Sigmoid colon (tissue), 7 donors: Measurements from ENCODE around the gene ITPR1. TPM values are rescaled to one million over a fixed set of nuclear protein-coding genes. Genes with fewer than 3 reads are reported as not detected.
A peak's percentile ranks its signal among the peaks of the same experiment; 100 is the strongest.

ENCODE experiments used
- DNase-seq: peaks from one replicate; pipeline ENCODE4 v3.0.0-alpha.2; 2019
- H3K27ac ChIP-seq, 4 donors: fragments of 200-600 bp; sonication (generic); one replicate each; pipeline ENCODE4 v1.5.1; 2016 to 2019; ENCODE audit warnings: mild to moderate bottlenecking in 1 of 4
- H3K27me3 ChIP-seq, 3 donors: fragments of 200-600 bp; sonication (generic); one replicate each; pipeline ENCODE4 v1.5.1; 2019; ENCODE audit warnings: mild to moderate bottlenecking in 1 of 3
- H3K36me3 ChIP-seq, 4 donors: fragments of 200-600 bp; sonication (generic); one replicate each; pipeline ENCODE4 v1.5.1; 2016 to 2019
- H3K4me1 ChIP-seq, 4 donors: fragments of 200-600 bp; sonication (generic); one replicate each; pipeline ENCODE4 v1.5.1; 2017 to 2019
- H3K4me3 ChIP-seq, 4 donors: fragments of 200-600 bp; sonication (generic); one replicate each; pipeline ENCODE4 v1.5.1; 2017 to 2019; ENCODE audit warnings: mild to moderate bottlenecking in 2 of 4, moderate library complexity in 1 of 4
- H3K9me3 ChIP-seq, 4 donors: fragments of 200-600 bp in 3 of 4; sonication (generic) in 3 of 4; one replicate each; pipeline versions ENCODE4 v1.5.1 to v1.6.1; 2013 to 2019
- CTCF ChIP-seq, 4 experiments: fragments of 450-650 bp in 3 of 4; fragments of 200-600 bp in 1 of 4; IDR thresholded peaks; one replicate each; pipeline ENCODE4 v1.5.1; 2016 to 2019; ENCODE audit warnings: antibody characterized with exemption in 4 of 4, mild to moderate bottlenecking in 3 of 4, moderate library complexity in 2 of 4
- EP300 ChIP-seq, 4 donors: sonication (generic); formaldehyde crosslinking; IDR thresholded peaks; one replicate each; pipeline ENCODE4 v1.6.1; 2017; ENCODE audit warnings: antibody characterized with exemption in 4 of 4
- POLR2A ChIP-seq, 2 donors: fragments of 450-650 bp; IDR thresholded peaks; one replicate each; pipeline ENCODE4 v1.6.1; 2016; ENCODE audit warnings: antibody characterized with exemption in 2 of 2, mild to moderate bottlenecking in 2 of 2, moderate library complexity in 2 of 2
- POLR2AphosphoS5 ChIP-seq, 4 donors: sonication (generic); formaldehyde crosslinking; IDR thresholded peaks; one replicate each; pipeline ENCODE4 v1.6.1; 2017; ENCODE audit warnings: antibody characterized with exemption in 4 of 4
- WGBS, 2 donors: extraction: QIAGEN DNeasy Blood & Tissue Kit; methylation state at CpG; one replicate each; pipeline ENCODE4 v1.1.7; 2013; 5-methylcytosine and 5-hydroxymethylcytosine counted together
- intact Hi-C: fragments of 100-400 bp; cut with DNase I; formaldehyde crosslinking; loops from one replicate; pipeline ENCODE4 v1.15.1; 2023
- polyA plus RNA-seq, 3 donors: library from polyadenylated mRNA; stranded (reverse); fragments of 200-250 nt; gene quantifications; one replicate each; pipeline ENCODE4 v1.2.3, GENCODE V29; 2013
- total RNA-seq, 4 donors: library from RNA; depleted of rRNA; stranded (reverse); fragments of >200 nt; gene quantifications; one replicate each; pipeline ENCODE4 v1.1.0, GENCODE V29; 2016
- donor health status: healthy with polysubstance abuse.
- donor health status: Bipolar disorder and iron deficiency.
- donor health status: healthy.

Gene ITPR1
- total RNA-seq (100 to 1,000 TPM; 111 to 206 (median 134) TPM), polyA plus RNA-seq (10 to 100 TPM in 1 of 3 donors, 1 to 10 TPM in 2; 1.4 to 20.0 (median 4.2) TPM)

- DNase-seq: peak; percentile 100
- no peaks in the 10 kb centered on the region for H3K27me3 ChIP-seq
- H3K9me3 ChIP-seq: no peaks in the 10 kb centered on the region
- H3K36me3 ChIP-seq: no peaks in the 10 kb centered on the region
- peaks cover 0 to 43% (median 31%) of the 10 kb centered on the region in 4 donors for H3K4me1 ChIP-seq
- 0% methylated on average over 47 of the region's 47 CpGs for WGBS, 2 donors
- intact Hi-C loops: loop anchor here (2.0 to 10.0 kb wide), 5 partner anchors 26 to 694 kb away; partner anchors contain the start of genes EDEM1 and SUMF1
- H3K27ac ChIP-seq: peak within 1 kb of the TSS; percentile 90 to 96 (median 94)
- peak; percentile 100 for TF ChIP-seq POLR2AphosphoS5 (IDR thresholded peaks at IDR 0.05)
- TF ChIP-seq CTCF (IDR thresholded peaks at IDR 0.05): no peak
- peak; percentile 99 for TF ChIP-seq POLR2A (IDR thresholded peaks at IDR 0.05)
- peak in 1 of 4 donors; percentile 23 for TF ChIP-seq EP300 (IDR thresholded peaks at IDR 0.05)
- H3K4me3 ChIP-seq: peak within 1 kb of the TSS; percentile 76 to 85 (median 82)
These were observed at the start of gene ITPR1 for GRCh38 chr3:4493014-4493940. Gene ITPR1 (plus strand): TSS chr3:4493348. CDS start chr3:4516492, 23,144 bp downstream.

DNA sequence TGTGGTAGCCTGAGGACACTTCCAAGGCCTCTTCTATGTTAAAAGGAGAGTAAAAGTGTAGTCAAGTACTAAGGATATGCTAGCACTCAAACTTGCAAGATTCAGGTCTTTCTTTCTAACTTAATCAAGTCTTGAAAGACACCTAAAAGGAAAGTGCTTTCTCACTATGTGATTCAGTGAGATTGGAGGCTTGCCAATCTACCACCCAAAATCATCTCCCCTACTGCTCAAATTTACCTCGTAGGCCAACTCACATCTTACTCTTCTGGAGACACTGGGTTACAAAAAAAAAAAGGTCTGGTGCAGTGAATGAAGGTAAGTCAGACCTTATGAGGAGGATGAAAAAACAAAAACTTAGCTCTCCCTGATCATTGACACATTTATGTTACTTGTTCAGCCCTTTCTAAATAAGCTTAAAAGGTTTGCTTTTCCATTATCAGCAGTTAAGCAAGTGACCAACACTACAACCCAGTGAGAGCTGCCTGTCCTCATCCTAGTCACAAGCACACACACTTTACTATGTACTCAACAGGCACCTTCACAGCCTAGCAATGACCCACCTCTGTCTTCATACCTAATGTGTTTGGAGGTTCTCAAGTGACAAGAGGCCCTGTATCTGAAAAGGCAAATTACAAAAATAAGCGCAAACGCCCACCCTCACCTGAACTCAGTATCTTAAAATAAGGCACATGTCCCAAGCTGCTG is 45.7 kb upstream of the ITPR1 start:
- no peaks in the 10 kb centered on the region for H3K27me3 ChIP-seq
- H3K9me3 ChIP-seq: no peaks in the 10 kb centered on the region
- H3K27ac ChIP-seq: no peak overlapping the region
- H3K4me3 ChIP-seq: no peak overlapping the region
- no peak for TF ChIP-seq POLR2A (IDR thresholded peaks at IDR 0.05)
- TF ChIP-seq POLR2AphosphoS5 (IDR thresholded peaks at IDR 0.05): no peak
- TF ChIP-seq CTCF (IDR thresholded peaks at IDR 0.05): no peak
- no peak for TF ChIP-seq EP300 (IDR thresholded peaks at IDR 0.05)
- DNase-seq: no peak
- WGBS, 2 donors: 93 to 94% methylated on average over 3 of the region's 3 CpGs
- peaks cover 0 to 45% (median 2%) of the 10 kb centered on the region in 4 donors for H3K36me3 ChIP-seq
- no peaks in the 10 kb centered on the region for H3K4me1 ChIP-seq
- intact Hi-C loops: no loop called here

- no peak overlapping the region for H3K27ac ChIP-seq
- TF ChIP-seq CTCF (IDR thresholded peaks at IDR 0.05) (no peak), POLR2AphosphoS5 (IDR thresholded peaks at IDR 0.05) (no peak), EP300 (IDR thresholded peaks at IDR 0.05) (no peak), POLR2A (IDR thresholded peaks at IDR 0.05) (no peak)
- intact Hi-C loops: no loop called here
- no peak for DNase-seq
- H3K4me1 ChIP-seq: no peaks in the 10 kb centered on the region
- no peaks in the 10 kb centered on the region for H3K9me3 ChIP-seq
- H3K27me3 ChIP-seq: no peaks in the 10 kb centered on the region
- peaks cover 0 to 46% (median 2%) of the 10 kb centered on the region in 4 donors for H3K36me3 ChIP-seq
- H3K4me3 ChIP-seq: no peak overlapping the region
- 88 to 92% methylated on average over 6 of the region's 6 CpGs for WGBS, 2 donors
These were observed 45.0 kb upstream of the ITPR1 start for GRCh38 chr3:4448187-4448586.

DNA sequence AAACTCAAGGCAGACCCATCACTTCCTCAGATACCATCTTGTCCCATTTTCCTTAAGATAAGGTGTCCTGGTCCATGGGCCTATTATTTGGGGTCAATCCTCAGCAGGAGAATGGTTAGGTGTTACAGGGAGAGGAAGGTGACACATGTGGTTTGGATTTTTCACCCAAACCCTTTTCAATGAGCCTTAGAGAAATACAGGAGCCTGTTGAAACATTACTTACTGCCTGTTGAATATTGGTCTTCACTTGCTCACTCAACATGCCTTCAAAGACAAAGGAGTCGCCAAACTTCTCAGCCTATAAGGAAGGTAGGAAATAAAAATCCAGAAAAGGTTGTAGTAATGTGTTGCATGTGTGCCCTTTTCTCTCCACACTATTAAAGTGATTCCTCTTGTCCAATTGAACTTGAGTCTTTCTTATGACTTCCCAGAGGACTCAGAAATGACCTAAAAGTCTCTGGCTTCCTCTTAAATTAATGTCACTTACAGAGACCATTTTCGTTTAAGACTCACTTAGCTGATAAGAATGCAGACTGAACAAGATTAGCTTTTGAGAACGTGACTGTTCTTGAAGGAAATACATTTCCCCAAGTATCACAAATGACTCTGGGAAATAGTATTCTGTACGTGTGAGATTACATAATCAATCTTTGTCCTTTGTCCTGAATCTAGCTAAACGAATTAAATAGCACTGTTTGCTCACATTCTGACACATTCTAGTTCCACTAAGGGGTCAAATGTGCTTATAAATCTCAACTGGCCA is 43.9 kb upstream of the ITPR1 start:
- TF ChIP-seq EP300 (IDR thresholded peaks at IDR 0.05): no peak
- TF ChIP-seq POLR2AphosphoS5 (IDR thresholded peaks at IDR 0.05): no peak
- TF ChIP-seq POLR2A (IDR thresholded peaks at IDR 0.05): no peak
- TF ChIP-seq CTCF (IDR thresholded peaks at IDR 0.05): no peak
- H3K27me3 ChIP-seq: no peaks in the 10 kb centered on the region
- H3K4me1 ChIP-seq: no peaks in the 10 kb centered on the region
- H3K36me3 ChIP-seq: peaks cover 0 to 36% (median 2%) of the 10 kb centered on the region in 4 donors
- H3K27ac ChIP-seq: no peak overlapping the region
- 73 to 85% methylated on average over 5 of the region's 5 CpGs for WGBS, 2 donors
- intact Hi-C loops: no loop called here
- no peak overlapping the region for H3K4me3 ChIP-seq
- no peaks in the 10 kb centered on the region for H3K9me3 ChIP-seq
- DNase-seq: no peak
